SK-N-SH treated with all-trans-retinoic acid at 6 μM for 48 hours (cell line): Measurements from ENCODE around the gene PGM2.
"Not testable (repeated sequence)": the region's sequence is repeated elsewhere in the genome, so short reads cannot be mapped to it uniquely, and the experiment has no call there.

Source experiments
- ATAC-seq: fragments of 200-7000 bp; cut with Tn5 transposase; 3 replicates; pipeline ENCODE4 v1.9.1; 2020; ENCODE audit warnings: mild to moderate bottlenecking, moderate library complexity
- BACH2 ChIP-seq: fragments of 250-450 bp; sonication (Bioruptor Pico); IDR thresholded peaks from 2 replicates; pipeline ENCODE4 v1.9.0; 2021; ENCODE audit warnings: mild to moderate bottlenecking, borderline replicate concordance
- CREB5 ChIP-seq: fragments of 250-450 bp; sonication (Bioruptor Pico); IDR thresholded peaks from 2 replicates; pipeline ENCODE4 v1.5.1; 2020; ENCODE audit warnings: low read depth, mild to moderate bottlenecking, moderate library complexity
- CSRNP3 ChIP-seq: fragments of 250-450 bp; sonication (Bioruptor Pico); IDR thresholded peaks from 2 replicates; pipeline ENCODE4 v1.5.1; 2021; ENCODE audit warnings: mild to moderate bottlenecking, moderate library complexity
- ESRRG ChIP-seq: fragments of 250-450 bp; sonication (Bioruptor Pico); IDR thresholded peaks from 2 replicates; pipeline ENCODE4 v1.6.1; 2021; ENCODE audit warnings: mild to moderate bottlenecking
- GLIS3 ChIP-seq: fragments of 250-450 bp; sonication (Bioruptor Pico); IDR thresholded peaks from 2 replicates; pipeline ENCODE4 v1.5.0; 2020; ENCODE audit warnings: mild to moderate bottlenecking, moderate library complexity
- ISL1 ChIP-seq: fragments of 250-450 bp; sonication (Bioruptor Pico); IDR thresholded peaks from 2 replicates; pipeline ENCODE4 v2.1.2; 2022; ENCODE audit warnings: mild to moderate bottlenecking, moderate library complexity
- OSR1 ChIP-seq: fragments of 250-450 bp; sonication (Bioruptor Pico); IDR thresholded peaks from 2 replicates; pipeline ENCODE4 v1.8.0; 2022; ENCODE audit warnings: moderate library complexity, mild to moderate bottlenecking, inconsistent platforms
- PATZ1 ChIP-seq: fragments of 250-450 bp; sonication (Bioruptor Pico); IDR thresholded peaks from 2 replicates; pipeline ENCODE4 v1.8.0; 2020; ENCODE audit warnings: mild to moderate bottlenecking, moderate library complexity, borderline replicate concordance
- PPARA ChIP-seq: fragments of 250-450 bp; sonication (Bioruptor Pico); IDR thresholded peaks from 2 replicates; pipeline ENCODE4 v1.5.0; 2020; ENCODE audit warnings: mild to moderate bottlenecking, borderline replicate concordance
- RARB ChIP-seq: fragments of 250-450 bp; sonication (Bioruptor Pico); IDR thresholded peaks from 2 replicates; pipeline ENCODE4 v1.8.0; 2021; ENCODE audit warnings: mild to moderate bottlenecking, moderate library complexity
- SNAI2 ChIP-seq: fragments of 250-450 bp; sonication (Bioruptor Pico); IDR thresholded peaks from 2 replicates; pipeline ENCODE4 v1.5.0; 2020; ENCODE audit warnings: mild to moderate bottlenecking, moderate library complexity
- TSHZ2 ChIP-seq: fragments of 250-450 bp; sonication (Bioruptor Pico); IDR thresholded peaks from 2 replicates; pipeline ENCODE4 v1.5.0; 2020; ENCODE audit warnings: mild to moderate bottlenecking, moderate library complexity
- ZC3H10 ChIP-seq: fragments of 250-450 bp; sonication (Bioruptor Pico); IDR thresholded peaks from 2 replicates; pipeline ENCODE4 v1.5.1; 2021; ENCODE audit warnings: mild to moderate bottlenecking, moderate library complexity
- ZFP3 ChIP-seq: fragments of 250-450 bp; sonication (Bioruptor Pico); IDR thresholded peaks from 2 replicates; pipeline ENCODE4 v1.5.0; 2020; ENCODE audit warnings: mild to moderate bottlenecking, moderate library complexity
- ZFP30 ChIP-seq: fragments of 450-650 bp; formaldehyde crosslinking; IDR thresholded peaks from 2 replicates; pipeline ENCODE4 v1.5.0; 2022; ENCODE audit warnings: mild to moderate bottlenecking, moderate library complexity
- ZNF565 ChIP-seq: fragments of 450-650 bp; formaldehyde crosslinking; conservative IDR thresholded peaks from 2 replicates; pipeline ENCODE4 v1.5.0; 2020; ENCODE audit warnings: low read depth, mild to moderate bottlenecking, moderate library complexity
- ZNF70 ChIP-seq: fragments of 450-650 bp; formaldehyde crosslinking; IDR thresholded peaks from 2 replicates; pipeline ENCODE4 v1.5.0; 2020; ENCODE audit warnings: mild to moderate bottlenecking, moderate library complexity
- ZNF8 ChIP-seq: fragments of 450-650 bp; formaldehyde crosslinking; IDR thresholded peaks from 2 replicates; pipeline ENCODE4 v1.5.0; 2020; ENCODE audit warnings: mild to moderate bottlenecking, moderate library complexity

The PGM2 gene

GRCh38 chr4:37816719-37817118, 9.8 kb upstream of the PGM2 start:
- no peak for ATAC-seq
- no peak for TF ChIP-seq RARB (CRISPR knock-in tag)

GRCh38 chr4:37818752-37819151, 7.7 kb upstream of the PGM2 start:
- ATAC-seq: no peak
- TF ChIP-seq BACH2 (CRISPR knock-in tag): no peak
- TF ChIP-seq TSHZ2: no peak
- TF ChIP-seq PATZ1 (CRISPR knock-in tag): no peak

- ATAC-seq: not testable (repeated sequence)
These were observed 6.0 kb upstream of the PGM2 start for GRCh38 chr4:37820458-37820857.

GRCh38 chr4:37821953-37822605, 4.4 kb upstream of the PGM2 start:
- no peak for ATAC-seq
- no peak for TF ChIP-seq ISL1
- no peak for TF ChIP-seq ZFP30 (CRISPR knock-in tag)
- TF ChIP-seq CREB5 (CRISPR knock-in tag): no peak
- no peak for TF ChIP-seq ZNF70 (CRISPR knock-in tag)
- TF ChIP-seq OSR1 (CRISPR knock-in tag): no peak
- no peak for TF ChIP-seq ZNF565 (CRISPR knock-in tag)
- no peak for TF ChIP-seq ZFP3
- TF ChIP-seq PPARA: no peak
- no peak for TF ChIP-seq RARB (CRISPR knock-in tag)
- no peak for TF ChIP-seq CSRNP3 (CRISPR knock-in tag)

GRCh38 chr4:37825501-37825900, 985 bp upstream of the PGM2 start:
- peak; percentile 4; the same call in 2 of the 3 replicates for ATAC-seq

GRCh38 chr4:37825968-37826294, 555 bp upstream of the PGM2 start:
- ATAC-seq: peak; percentile 54
- TF ChIP-seq ZFP30 (CRISPR knock-in tag) (no peak), ESRRG (CRISPR knock-in tag) (no peak), OSR1 (CRISPR knock-in tag) (no peak), GLIS3 (CRISPR knock-in tag) (no peak), ZFP3 (no peak), TSHZ2 (no peak), ZC3H10 (no peak), PATZ1 (CRISPR knock-in tag) (no peak), CREB5 (CRISPR knock-in tag) (no peak), ZNF70 (CRISPR knock-in tag) (no peak), ZNF8 (no peak), SNAI2 (CRISPR knock-in tag) (no peak)
